AG04450 (cell line): Measurements from ENCODE around the gene KCNQ5. TPM values are rescaled to one million over a fixed set of nuclear protein-coding genes. Genes with fewer than 3 reads are reported as not detected.

Experiments
- CTCF ChIA-PET: fragments of 300-600, 350-600 bp; formaldehyde crosslinking; extraction: SDS; loops from one replicate; lab custom pipeline; 2022; ENCODE audit warnings: antibody characterized with exemption, inconsistent platforms; lab: Charles Lee
- POLR2A ChIA-PET: fragments of 350-600 bp; formaldehyde crosslinking; extraction: SDS; loops from one replicate; lab custom pipeline; 2021; ENCODE audit warnings: antibody characterized with exemption, inconsistent platforms; lab: Yijun Ruan, JAX
- DNase-seq: peaks from one replicate; pipeline ENCODE4 v3.0.0-alpha.2; 2011; ENCODE audit warnings: low read depth, low spot score
- H3K27ac ChIP-seq: one replicate; pipeline ENCODE4 v1.5.1; 2012; ENCODE audit warnings: low read depth, low read length, control low read depth
- H3K27me3 ChIP-seq: one replicate; pipeline ENCODE4 v1.6.0; 2012; ENCODE audit warnings: low read length; ENCODE audit not compliant: control insufficient read depth, insufficient read depth
- H3K4me3 ChIP-seq: 2 replicates; pipeline ENCODE4 v1.5.1; 2011; ENCODE audit warnings: mild to moderate bottlenecking, low read depth, low read length, control low read depth
- H3K9me3 ChIP-seq: 2 replicates; pipeline ENCODE4 v1.5.1; 2012; ENCODE audit warnings: low read length; ENCODE audit not compliant: control insufficient read depth, insufficient read depth
- polyA plus RNA-seq: library from polyadenylated mRNA; depleted of rRNA; stranded (reverse); fragments of >200 nt; gene quantifications from 2 replicates; pipeline ENCODE4 v1.2.3, GENCODE V29; 2011
- TF ChIP-seq, protein P1 (sequence below): IDR thresholded peaks from 2 replicates; pipeline ENCODE4 v1.5.1; 2011; ENCODE audit warnings: low read depth, low read length, control low read depth, inconsistent platforms

Gene KCNQ5
- polyA plus RNA-seq, 1 experiment = 0.52 TPM

DNA sequence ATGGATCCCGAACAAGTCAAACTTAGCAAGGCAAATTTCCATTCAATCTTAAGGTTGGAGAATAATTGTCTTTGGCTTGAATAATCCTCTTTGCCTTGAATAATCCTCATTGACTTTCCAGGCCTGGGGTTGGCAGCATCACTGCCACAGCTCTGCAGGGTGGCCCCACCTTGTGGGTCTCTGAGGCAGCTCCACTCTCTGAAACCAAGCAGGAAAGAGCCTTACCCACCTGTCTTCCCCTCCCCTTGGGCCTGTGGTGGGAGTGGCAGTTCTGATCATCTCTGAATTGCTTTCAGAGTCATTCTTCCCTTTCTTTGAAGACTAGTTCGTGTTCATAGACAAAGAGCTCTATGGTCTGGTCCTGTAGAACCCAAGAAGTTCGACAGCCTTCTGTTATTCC, 47.5 kb downstream of the KCNQ5 start:
- CTCF ChIA-PET = no interaction called here
- POLR2A ChIA-PET = no interaction called here
- H3K4me3 ChIP-seq = no peak overlapping the region
- TF ChIP-seq, protein P1, sequence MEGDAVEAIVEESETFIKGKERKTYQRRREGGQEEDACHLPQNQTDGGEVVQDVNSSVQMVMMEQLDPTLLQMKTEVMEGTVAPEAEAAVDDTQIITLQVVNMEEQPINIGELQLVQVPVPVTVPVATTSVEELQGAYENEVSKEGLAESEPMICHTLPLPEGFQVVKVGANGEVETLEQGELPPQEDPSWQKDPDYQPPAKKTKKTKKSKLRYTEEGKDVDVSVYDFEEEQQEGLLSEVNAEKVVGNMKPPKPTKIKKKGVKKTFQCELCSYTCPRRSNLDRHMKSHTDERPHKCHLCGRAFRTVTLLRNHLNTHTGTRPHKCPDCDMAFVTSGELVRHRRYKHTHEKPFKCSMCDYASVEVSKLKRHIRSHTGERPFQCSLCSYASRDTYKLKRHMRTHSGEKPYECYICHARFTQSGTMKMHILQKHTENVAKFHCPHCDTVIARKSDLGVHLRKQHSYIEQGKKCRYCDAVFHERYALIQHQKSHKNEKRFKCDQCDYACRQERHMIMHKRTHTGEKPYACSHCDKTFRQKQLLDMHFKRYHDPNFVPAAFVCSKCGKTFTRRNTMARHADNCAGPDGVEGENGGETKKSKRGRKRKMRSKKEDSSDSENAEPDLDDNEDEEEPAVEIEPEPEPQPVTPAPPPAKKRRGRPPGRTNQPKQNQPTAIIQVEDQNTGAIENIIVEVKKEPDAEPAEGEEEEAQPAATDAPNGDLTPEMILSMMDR = no peak
- no peaks in the 10 kb centered on the region for H3K9me3 ChIP-seq
- H3K27me3 ChIP-seq = no peaks in the 10 kb centered on the region
- no peak for DNase-seq
- H3K27ac ChIP-seq = no peak overlapping the region

DNA sequence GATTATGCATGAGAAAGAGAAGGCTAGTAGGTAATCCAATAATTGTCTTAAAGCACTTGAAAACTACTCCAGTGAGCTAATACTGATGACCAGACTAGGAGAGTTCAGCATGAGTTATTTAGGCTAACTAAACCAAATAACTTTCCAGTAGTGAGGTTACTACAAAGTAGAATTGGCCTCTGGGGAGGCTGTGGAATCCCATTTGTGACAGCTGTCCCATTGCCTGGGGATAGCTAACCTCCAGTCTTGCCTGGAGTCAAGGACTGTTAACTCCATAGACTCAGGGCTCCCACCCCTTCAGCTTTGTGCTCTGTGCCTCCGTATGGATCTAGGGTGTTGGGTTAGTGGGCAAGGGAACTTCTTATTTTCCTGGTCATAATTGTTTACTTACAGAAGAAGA, 51.0 kb downstream of the KCNQ5 start:
- H3K27me3 ChIP-seq = no peaks in the 10 kb centered on the region
- TF ChIP-seq, protein P1 = no peak
- DNase-seq = no peak

DNA sequence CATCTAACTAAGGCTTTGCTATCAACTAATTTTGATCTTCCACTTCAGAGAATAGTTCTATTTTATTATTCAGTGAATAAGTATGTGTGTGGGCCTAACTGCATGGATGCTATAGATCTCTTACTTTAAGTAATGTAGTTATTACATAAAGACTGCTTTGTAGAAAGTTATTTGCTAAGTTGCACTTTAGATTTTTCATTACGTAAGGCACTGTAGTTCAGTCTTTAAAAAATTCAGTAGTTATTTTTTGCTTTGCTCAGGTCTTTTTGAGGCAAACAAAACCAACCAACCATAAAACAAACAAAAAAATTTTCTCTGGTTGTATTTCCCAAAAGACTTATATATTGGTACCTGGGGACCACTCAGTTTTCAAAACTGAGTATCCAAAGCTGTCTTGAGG, 53.0 kb downstream of the KCNQ5 start:
- Histone ChIP-seq H3K27me3 (no peaks in the 10 kb centered on the region), H3K9me3 (no peaks in the 10 kb centered on the region), H3K4me3 (no peak overlapping the region), H3K27ac (no peak overlapping the region)
- POLR2A ChIA-PET = no interaction called here
- TF ChIP-seq, protein P1 = no peak
- no peak for DNase-seq
- CTCF ChIA-PET = no interaction called here

More for the DNA sequence above, 51.0 kb downstream of the KCNQ5 start:
- CTCF ChIA-PET = no interaction called here
- Histone ChIP-seq H3K27ac (no peak overlapping the region), H3K4me3 (no peak overlapping the region), H3K9me3 (no peaks in the 10 kb centered on the region)
- POLR2A ChIA-PET = no interaction called here

DNA sequence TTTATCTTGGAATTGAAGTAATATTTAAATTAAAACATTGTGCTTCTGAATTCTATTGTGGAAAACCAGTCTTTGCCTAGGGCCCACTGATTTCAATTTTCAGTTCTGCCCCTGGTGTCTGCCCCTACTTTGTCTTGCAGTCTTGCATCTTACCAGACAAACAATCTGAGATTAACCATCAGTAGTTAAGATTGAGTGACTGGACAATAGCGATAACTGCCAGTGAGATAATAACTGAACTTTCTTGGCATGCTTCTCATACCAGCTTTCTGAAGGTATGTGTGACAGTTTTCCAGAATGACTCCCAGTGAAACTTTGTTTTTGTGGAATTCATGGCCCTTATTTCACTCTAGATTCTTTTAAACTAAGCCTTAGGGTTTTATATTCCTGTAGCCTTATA, 53.5 kb downstream of the KCNQ5 start:
- no peak overlapping the region for H3K4me3 ChIP-seq
- no peak overlapping the region for H3K27ac ChIP-seq
- TF ChIP-seq, protein P1 = no peak
- CTCF ChIA-PET = no interaction called here
- H3K27me3 ChIP-seq = no peaks in the 10 kb centered on the region
- no peak for DNase-seq
- H3K9me3 ChIP-seq = no peaks in the 10 kb centered on the region
- POLR2A ChIA-PET = no interaction called here

DNA sequence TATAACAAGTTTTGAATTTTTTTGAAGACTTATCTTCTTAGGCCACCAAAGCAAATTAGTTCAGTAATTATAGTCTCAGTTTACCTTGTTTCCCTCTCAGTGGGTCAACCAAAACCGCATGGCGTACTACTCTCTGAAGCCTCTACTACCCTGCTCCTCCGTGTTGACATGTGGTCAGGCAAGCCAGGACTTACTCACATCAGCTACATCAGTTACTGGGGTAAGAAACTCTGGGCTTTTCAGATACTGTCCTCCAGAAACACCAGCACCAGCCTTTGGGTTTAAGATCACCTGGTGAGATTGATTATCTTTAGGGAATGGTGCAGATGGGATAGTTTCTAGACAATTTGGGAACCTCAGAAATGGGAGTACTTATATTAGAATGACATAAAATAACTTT, 55.1 kb downstream of the KCNQ5 start:
- no peak for DNase-seq
- ChIA-PET CTCF (no interaction called here), POLR2A (no interaction called here)
- Histone ChIP-seq H3K4me3 (no peak overlapping the region), H3K27me3 (no peaks in the 10 kb centered on the region), H3K9me3 (no peaks in the 10 kb centered on the region), H3K27ac (no peak overlapping the region)
- TF ChIP-seq, protein P1 = no peak
